H9 (cell line): Measurements from ENCODE around the gene TTC28. TPM values are rescaled to one million over a fixed set of nuclear protein-coding genes. Genes with fewer than 3 reads are reported as not detected.

Experiments used
- DNase-seq: peaks from one replicate; pipeline ENCODE4 v3.0.0-alpha.2; 2017
- H2AFZ ChIP-seq: one replicate; pipeline ENCODE4 v1.6.1; 2013; ENCODE audit warnings: mild to moderate bottlenecking, low read length, control low read depth, moderate library complexity
- H2AK5ac ChIP-seq: 2 replicates; pipeline ENCODE4 v1.6.1; 2013; ENCODE audit warnings: low read length, control low read depth, mixed read lengths; ENCODE audit not compliant: insufficient read length
- H2BK120ac ChIP-seq: one replicate; pipeline ENCODE4 v1.6.1; 2013; ENCODE audit warnings: low read depth, mild to moderate bottlenecking, low read length, control low read depth, inconsistent platforms; ENCODE audit not compliant: poor library complexity, severe bottlenecking
- H2BK12ac ChIP-seq: 2 replicates; pipeline ENCODE4 v1.6.1; 2013; ENCODE audit warnings: low read length, control low read depth, mixed read lengths, low read depth; ENCODE audit not compliant: insufficient read length
- H2BK15ac ChIP-seq: 2 replicates; pipeline ENCODE4 v1.6.1; 2013; ENCODE audit warnings: low read depth, low read length, control low read depth
- H2BK20ac ChIP-seq: one replicate; pipeline ENCODE4 v1.6.1; 2013; ENCODE audit warnings: low read depth, mild to moderate bottlenecking, low read length, control low read depth, inconsistent platforms; ENCODE audit not compliant: poor library complexity, severe bottlenecking
- H2BK5ac ChIP-seq: 2 replicates; pipeline ENCODE4 v1.6.1; 2013; ENCODE audit warnings: low read length, control low read depth, mixed read lengths; ENCODE audit not compliant: insufficient read length
- H3K14ac ChIP-seq: 2 replicates; pipeline ENCODE4 v1.6.1; 2013; ENCODE audit warnings: low read length, control low read depth; ENCODE audit not compliant: insufficient read depth
- H3K18ac ChIP-seq: 2 replicates; pipeline ENCODE4 v1.6.1; 2013; ENCODE audit warnings: low read depth, mild to moderate bottlenecking, mixed read lengths, low read length, control low read depth; ENCODE audit not compliant: insufficient read length
- H3K23ac ChIP-seq: 2 replicates; pipeline ENCODE4 v1.6.1; 2013; ENCODE audit warnings: low read length, control low read depth, mixed read lengths, low read depth; ENCODE audit not compliant: insufficient read length
- H3K23me2 ChIP-seq: 2 replicates; pipeline ENCODE4 v1.6.1; 2013; ENCODE audit warnings: low read depth, mild to moderate bottlenecking, mixed read lengths, low read length, control low read depth; ENCODE audit not compliant: insufficient read length, poor library complexity, severe bottlenecking
- H3K27ac ChIP-seq: 2 replicates; pipeline ENCODE4 v1.5.1; 2013; ENCODE audit warnings: low read length, control low read depth, mixed read lengths, low read depth; ENCODE audit not compliant: insufficient read length
- H3K27me3 ChIP-seq: 2 replicates; pipeline ENCODE4 v1.6.1; 2013; ENCODE audit warnings: low read length, control low read depth, inconsistent platforms; ENCODE audit not compliant: insufficient read depth
- H3K4ac ChIP-seq: 2 replicates; pipeline ENCODE4 v1.6.1; 2013; ENCODE audit warnings: low read depth, mild to moderate bottlenecking, control low read depth, inconsistent platforms, low read length, moderate library complexity
- H3K4me1 ChIP-seq: 2 replicates; pipeline ENCODE4 v1.6.1; 2013; ENCODE audit warnings: low read length, control low read depth, inconsistent platforms; ENCODE audit not compliant: insufficient read depth
- H3K4me2 ChIP-seq: 2 replicates; pipeline ENCODE4 v1.6.1; 2013; ENCODE audit warnings: low read length, control low read depth, mixed read lengths; ENCODE audit not compliant: insufficient read length, insufficient read depth
- H3K56ac ChIP-seq: 2 replicates; pipeline ENCODE4 v1.6.1; 2013; ENCODE audit warnings: low read depth, mild to moderate bottlenecking, mixed read lengths, low read length, control low read depth; ENCODE audit not compliant: insufficient read length
- H3K79me1 ChIP-seq: 2 replicates; pipeline ENCODE4 v1.6.1; 2013; ENCODE audit warnings: low read depth, mild to moderate bottlenecking, moderate library complexity, low read length, control low read depth, inconsistent platforms; ENCODE audit not compliant: insufficient read depth, poor library complexity, severe bottlenecking
- H3K79me2 ChIP-seq: 2 replicates; pipeline ENCODE4 v1.6.1; 2013; ENCODE audit warnings: low read length, control low read depth, inconsistent platforms; ENCODE audit not compliant: insufficient read depth
- H3K9ac ChIP-seq: 2 replicates; pipeline ENCODE4 v1.6.1; 2013; ENCODE audit warnings: low read length, control low read depth, mixed read lengths; ENCODE audit not compliant: insufficient read length; ENCODE audit errors: extremely low read depth
- H3K9me3 ChIP-seq: one replicate; pipeline ENCODE4 v1.6.1; 2013; ENCODE audit warnings: low read depth, low read length, inconsistent platforms; ENCODE audit not compliant: control insufficient read depth
- H3T11ph ChIP-seq: one replicate; pipeline ENCODE4 v1.6.1; 2013; ENCODE audit warnings: mild to moderate bottlenecking, low read length, control low read depth, inconsistent platforms
- H4K20me1 ChIP-seq: one replicate; pipeline ENCODE4 v1.6.1; 2013; ENCODE audit not compliant: control insufficient read depth, insufficient read length, insufficient read depth
- H4K5ac ChIP-seq: 2 replicates; pipeline ENCODE4 v1.6.1; 2013; ENCODE audit warnings: low read depth, mild to moderate bottlenecking, mixed read lengths, low read length, control low read depth; ENCODE audit not compliant: insufficient read length
- H4K8ac ChIP-seq: replicated peaks from 2 replicates; pipeline ENCODE4 v1.6.1; 2013; ENCODE audit warnings: low read length, control low read depth, mixed read lengths, low read depth; ENCODE audit not compliant: insufficient read length
- H4K91ac ChIP-seq: 2 replicates; pipeline ENCODE4 v1.6.1; 2013; ENCODE audit warnings: low read depth, mild to moderate bottlenecking, moderate library complexity, mixed read lengths, low read length, control low read depth; ENCODE audit not compliant: insufficient read length
- H3K27ac Mint-ChIP-seq, 3 experiments: 2 replicates in 2 of 3; 3 replicates in 1 of 3; pipeline ENCODE4 v1.8.0; 2020 to 2021; ENCODE audit warnings: mixed read lengths in 3 of 3, mild to moderate bottlenecking in 1 of 3, moderate library complexity in 1 of 3
- H3K27me3 Mint-ChIP-seq: 2 replicates; pipeline ENCODE4 v1.8.0; 2021; ENCODE audit warnings: low read depth, mild to moderate bottlenecking, moderate library complexity, mixed read lengths
- H3K36me3 Mint-ChIP-seq, 3 experiments: 2 replicates in 2 of 3; 3 replicates in 1 of 3; pipeline ENCODE4 v1.8.0; 2020 to 2021; ENCODE audit warnings: low read depth in 3 of 3, mixed read lengths in 3 of 3; ENCODE audit not compliant: insufficient read depth in 1 of 3
- H3K4me1 Mint-ChIP-seq, 2 experiments: 2 replicates each; pipeline ENCODE4 v1.8.0; 2020; ENCODE audit warnings: mixed read lengths in 2 of 2
- H3K4me3 Mint-ChIP-seq, 2 experiments: 2 replicates in 1 of 2; 3 replicates in 1 of 2; pipeline ENCODE4 v1.8.0; 2020 to 2021; ENCODE audit warnings: mild to moderate bottlenecking in 2 of 2, mixed read lengths in 2 of 2, moderate library complexity in 1 of 2
- H3K9me3 Mint-ChIP-seq, 2 experiments: 2 replicates in 1 of 2; 3 replicates in 1 of 2; pipeline ENCODE4 v1.8.0; 2020; ENCODE audit warnings: mild to moderate bottlenecking in 2 of 2, mixed read lengths in 2 of 2, moderate library complexity in 1 of 2
- WGBS: extraction: QIAGEN DNeasy Blood & Tissue Kit; methylation state at CpG from one replicate; pipeline ENCODE4 v1.1.7; 2013; ENCODE audit warnings: missing lambda C conversion rate, low lambda C conversion rate, mixed read lengths; ENCODE audit not compliant: insufficient read length; ENCODE audit errors: extremely low coverage; 5-methylcytosine and 5-hydroxymethylcytosine counted together
- total RNA-seq: library from RNA; stranded (reverse); gene quantifications from 2 replicates; pipeline ENCODE4 v1.2.1, GENCODE V29; 2021
- TF ChIP-seq, protein P1 (sequence below): fragments of 200-600 bp; sonication (generic); conservative IDR thresholded peaks from 3 replicates; pipeline ENCODE4 v1.8.0; 2021; ENCODE audit warnings: antibody characterized with exemption, mild to moderate bottlenecking

TTC28 gene
- total RNA-seq, 1 experiment from 2014 or later = 13.6 TPM

DNA sequence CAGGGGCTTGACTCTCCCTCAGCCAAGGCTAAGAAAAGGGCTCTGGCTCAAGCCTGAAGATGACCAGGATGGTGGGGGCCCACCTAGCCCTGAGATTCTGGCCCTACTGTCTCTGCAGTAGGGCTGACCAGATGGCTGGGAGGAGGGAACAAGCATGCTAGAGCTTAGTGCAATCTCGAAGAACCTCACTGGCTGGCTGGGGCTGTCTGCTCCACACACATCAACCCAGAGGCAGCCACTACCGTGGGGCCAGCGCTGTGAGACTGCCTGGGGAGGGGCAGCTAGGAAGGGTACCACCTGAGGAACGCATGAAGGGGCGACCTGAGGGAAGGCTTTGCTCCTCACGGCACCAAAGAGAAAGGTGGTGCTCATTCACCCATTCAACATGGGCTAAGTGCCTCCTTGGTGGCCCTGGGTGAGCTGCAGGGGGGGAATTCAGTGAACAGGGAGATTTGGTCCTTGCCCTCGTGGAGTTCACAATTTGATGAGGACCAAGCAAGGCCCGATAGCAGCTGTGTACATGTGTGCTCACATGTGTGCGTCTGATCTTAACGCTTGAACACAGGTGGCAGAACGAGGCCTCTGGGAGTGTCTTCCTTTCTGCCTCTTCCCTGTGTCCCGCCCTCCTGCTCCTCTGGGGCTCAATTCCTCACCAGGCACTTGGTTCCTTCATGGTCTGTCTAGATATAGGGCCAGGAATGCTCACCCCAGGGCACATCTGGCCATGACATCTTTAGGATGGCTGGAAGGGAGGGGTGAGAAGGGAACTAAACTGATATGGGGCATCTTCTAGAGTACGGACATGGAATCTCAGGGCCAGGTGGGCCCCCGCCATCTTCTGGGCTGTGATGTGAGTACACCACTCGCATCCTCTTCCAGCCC lies 658.3 kb downstream of the TTC28 start:
- no peaks in the 10 kb centered on the region for H4K20me1 ChIP-seq
- H3K27me3 ChIP-seq = no peaks in the 10 kb centered on the region
- H3K79me2 ChIP-seq = no peaks in the 10 kb centered on the region
- no peaks in the 10 kb centered on the region for H3K4me1 ChIP-seq
- no peak overlapping the region for H3K4ac ChIP-seq
- no CpG with 5 or more reads among the region's 15 CpGs for WGBS
- H3K14ac ChIP-seq = no peak overlapping the region
- no peaks in the 10 kb centered on the region for H3K79me1 ChIP-seq
- Mint-ChIP-seq H3K9me3 (no peaks in the 10 kb centered on the region), H3K36me3 (no peaks in the 10 kb centered on the region; a peak in 1 of 7 replicates), H3K4me1 (peaks cover 10 to 21% of the 10 kb centered on the region in 2 experiments), H3K4me3 (no peak overlapping the region), H3K27me3 (peaks cover 1% of the 10 kb centered on the region), H3K27ac (no peak overlapping the region)
- H2BK15ac ChIP-seq = no peak overlapping the region
- no peaks in the 10 kb centered on the region for H3K9me3 ChIP-seq
- H2AFZ ChIP-seq = no peak overlapping the region
- no peak overlapping the region for H4K91ac ChIP-seq
- no peak overlapping the region for H2BK12ac ChIP-seq
- TF ChIP-seq, protein P1, sequence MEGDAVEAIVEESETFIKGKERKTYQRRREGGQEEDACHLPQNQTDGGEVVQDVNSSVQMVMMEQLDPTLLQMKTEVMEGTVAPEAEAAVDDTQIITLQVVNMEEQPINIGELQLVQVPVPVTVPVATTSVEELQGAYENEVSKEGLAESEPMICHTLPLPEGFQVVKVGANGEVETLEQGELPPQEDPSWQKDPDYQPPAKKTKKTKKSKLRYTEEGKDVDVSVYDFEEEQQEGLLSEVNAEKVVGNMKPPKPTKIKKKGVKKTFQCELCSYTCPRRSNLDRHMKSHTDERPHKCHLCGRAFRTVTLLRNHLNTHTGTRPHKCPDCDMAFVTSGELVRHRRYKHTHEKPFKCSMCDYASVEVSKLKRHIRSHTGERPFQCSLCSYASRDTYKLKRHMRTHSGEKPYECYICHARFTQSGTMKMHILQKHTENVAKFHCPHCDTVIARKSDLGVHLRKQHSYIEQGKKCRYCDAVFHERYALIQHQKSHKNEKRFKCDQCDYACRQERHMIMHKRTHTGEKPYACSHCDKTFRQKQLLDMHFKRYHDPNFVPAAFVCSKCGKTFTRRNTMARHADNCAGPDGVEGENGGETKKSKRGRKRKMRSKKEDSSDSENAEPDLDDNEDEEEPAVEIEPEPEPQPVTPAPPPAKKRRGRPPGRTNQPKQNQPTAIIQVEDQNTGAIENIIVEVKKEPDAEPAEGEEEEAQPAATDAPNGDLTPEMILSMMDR = no peak
- no peak overlapping the region for H3K27ac ChIP-seq
- H3K4me2 ChIP-seq = no peak overlapping the region
- no peak overlapping the region for H3T11ph ChIP-seq
- H4K5ac ChIP-seq = no peak overlapping the region
- DNase-seq = no peak
- no peak overlapping the region for H2BK20ac ChIP-seq
- no peak overlapping the region for H3K9ac ChIP-seq
- H3K56ac ChIP-seq = no peak overlapping the region
- H2BK120ac ChIP-seq = no peak overlapping the region
- no peak overlapping the region for H2BK5ac ChIP-seq
- H3K23ac ChIP-seq = no peak overlapping the region
- no peak overlapping the region for H4K8ac ChIP-seq
- H2AK5ac ChIP-seq = no peak overlapping the region
- no peaks in the 10 kb centered on the region for H3K23me2 ChIP-seq
- H3K18ac ChIP-seq = no peak overlapping the region
